GM23248 (cell line): ENCODE measurements around the gene ANKEF1.

Source experiments
- EZH2 ChIP-seq: fragments of 200-600 bp; sonication (generic); IDR thresholded peaks from 2 replicates; pipeline ENCODE4 v1.6.1; 2018; ENCODE audit warnings: antibody characterized with exemption, mild to moderate bottlenecking; ENCODE audit not compliant: insufficient read depth, poor library complexity, severe bottlenecking
- EZH2phosphoT487 ChIP-seq: fragments of 200-600 bp; sonication (generic); IDR thresholded peaks from 2 replicates; pipeline ENCODE4 v1.6.1; 2018; ENCODE audit warnings: antibody characterized with exemption, moderate library complexity, mild to moderate bottlenecking, low read depth; ENCODE audit not compliant: insufficient read depth

DNA sequence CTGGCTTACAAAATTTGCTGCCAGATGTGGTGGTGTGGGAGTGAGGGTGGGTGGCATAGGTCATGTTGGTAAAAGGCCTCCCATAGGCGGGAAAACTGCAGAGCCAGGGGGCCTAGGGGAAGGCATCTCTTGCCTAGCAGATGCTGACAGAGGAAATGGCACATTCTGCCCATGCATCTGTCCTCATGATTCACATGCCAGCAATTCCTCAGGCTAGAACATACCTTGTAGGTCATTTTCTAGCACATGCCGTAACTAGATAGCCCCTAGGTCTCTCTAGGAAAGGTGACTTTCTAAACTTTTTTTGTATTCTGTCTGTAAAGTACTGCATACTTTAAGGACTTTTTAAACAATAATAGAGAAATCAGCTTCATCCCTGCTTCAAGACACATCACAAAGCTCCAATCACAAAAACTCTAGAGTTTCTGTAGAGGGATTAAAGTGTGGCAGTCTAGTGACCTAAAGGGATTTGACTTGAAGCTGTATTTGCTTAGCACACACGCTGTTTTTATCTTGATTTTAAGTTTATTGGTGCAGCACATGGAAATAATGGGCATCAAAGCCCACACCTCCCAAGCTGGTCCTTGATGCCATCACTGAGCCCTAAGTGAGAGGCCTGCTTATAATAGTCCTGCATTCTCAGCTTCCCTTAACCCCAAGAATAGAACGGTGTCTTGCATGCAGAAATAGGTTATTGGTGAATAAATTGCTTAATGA lies 55.2 kb downstream of the ANKEF1 start:
- TF ChIP-seq EZH2 = no peak
- TF ChIP-seq EZH2phosphoT487 = no peak
